ENCODE results near the gene MIPEP. TPM values are rescaled to one million over a fixed set of nuclear protein-coding genes. Genes with fewer than 3 reads are reported as not detected.

Gene MIPEP
- total RNA-seq, 1 experiment from 2014 or later: 25.4 TPM

GRCh38 chr13:23828086-23828485 is 61.1 kb downstream of the MIPEP start:
- CTCF ChIA-PET: no interaction called here
- intact Hi-C loops (cut with micrococcal nuclease; ENCODE audit: unreplicated experiment): no loop called here
- no peaks in the 10 kb centered on the region for H3K9me3 ChIP-seq (ENCODE audit: low read depth, low read length, poor library complexity, severe bottlenecking)
- no peaks in the 10 kb centered on the region for H3K27me3 ChIP-seq (replicated peaks; ENCODE audit: insufficient read depth, low read depth, low read length, poor library complexity)
- H3K4me3 ChIP-seq (ENCODE audit: low read depth, low read length, poor library complexity, severe bottlenecking): no peak overlapping the region
- no peak for DNase-seq (ENCODE audit: low spot score)
- H3K27ac ChIP-seq (ENCODE audit: low read depth, low read length, poor library complexity, severe bottlenecking): no peak overlapping the region
- POLR2A ChIA-PET (ENCODE audit: low non-redundant PET): no interaction called here
- BruUV-seq (replicated peaks): no TSS peak
- no peaks in the 10 kb centered on the region for H3K36me3 ChIP-seq (ENCODE audit: insufficient read depth, low read length, poor library complexity, severe bottlenecking)
- no peaks in the 10 kb centered on the region for H3K4me1 ChIP-seq (ENCODE audit: insufficient read depth, low read length, poor library complexity, severe bottlenecking)
- no peak for TF ChIP-seq CTCF (conservative IDR thresholded peaks at IDR 0.05; ENCODE audit: low read depth, low read length)

- no peak for DNase-seq (ENCODE audit: low spot score)
- Histone ChIP-seq H3K4me1 (ENCODE audit: insufficient read depth, low read length, poor library complexity, severe bottlenecking) (no peaks in the 10 kb centered on the region), H3K36me3 (ENCODE audit: insufficient read depth, low read length, poor library complexity, severe bottlenecking) (no peaks in the 10 kb centered on the region), H3K27me3 (replicated peaks; ENCODE audit: insufficient read depth, low read depth, low read length, poor library complexity) (no peaks in the 10 kb centered on the region), H3K4me3 (ENCODE audit: low read depth, low read length, poor library complexity, severe bottlenecking) (no peak overlapping the region), H3K9me3 (ENCODE audit: low read depth, low read length, poor library complexity, severe bottlenecking) (no peaks in the 10 kb centered on the region), H3K27ac (ENCODE audit: low read depth, low read length, poor library complexity, severe bottlenecking) (no peak overlapping the region)
- no TSS peak for BruUV-seq (replicated peaks)
- POLR2A ChIA-PET (ENCODE audit: low non-redundant PET): no interaction called here
- TF ChIP-seq CTCF (conservative IDR thresholded peaks at IDR 0.05; ENCODE audit: low read depth, low read length) (no peak), EZH2 (IDR thresholded peaks at IDR 0.05; ENCODE audit: borderline replicate concordance, low read depth, low read length, poor library complexity, severe bottlenecking) (no peak)
- intact Hi-C loops (cut with micrococcal nuclease; ENCODE audit: unreplicated experiment): no loop called here
- CTCF ChIA-PET: no interaction called here
Observed at GRCh38 chr13:23825179-23825578, 64.0 kb downstream of the MIPEP start.

DNA sequence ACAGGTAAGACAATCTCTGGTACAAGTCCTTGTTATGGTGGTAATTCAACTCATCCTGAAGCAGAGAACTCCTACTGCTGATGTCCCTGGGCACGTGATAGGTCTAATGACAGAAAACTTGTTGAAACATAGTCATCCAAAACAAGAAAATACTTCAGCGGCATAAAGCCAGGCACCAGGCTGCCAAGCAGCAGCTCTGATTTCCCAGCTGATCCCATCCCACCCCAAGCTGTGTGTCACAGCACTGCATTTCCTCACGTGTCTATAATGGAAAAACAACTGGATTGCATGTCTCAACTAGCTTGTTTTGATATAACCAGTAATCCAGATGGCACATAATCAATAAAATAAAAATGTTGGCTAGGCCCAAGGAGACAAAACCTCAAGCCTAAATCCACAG is 64.8 kb downstream of the MIPEP start:
- H3K4me1 ChIP-seq (ENCODE audit: insufficient read depth, low read length, poor library complexity, severe bottlenecking): no peaks in the 10 kb centered on the region
- TF ChIP-seq EZH2 (IDR thresholded peaks at IDR 0.05; ENCODE audit: borderline replicate concordance, low read depth, low read length, poor library complexity, severe bottlenecking) (no peak), CTCF (conservative IDR thresholded peaks at IDR 0.05; ENCODE audit: low read depth, low read length) (no peak)
- no peaks in the 10 kb centered on the region for H3K9me3 ChIP-seq (ENCODE audit: low read depth, low read length, poor library complexity, severe bottlenecking)
- no peak overlapping the region for H3K4me3 ChIP-seq (ENCODE audit: low read depth, low read length, poor library complexity, severe bottlenecking)
- BruUV-seq (replicated peaks): no TSS peak
- ChIA-PET POLR2A (ENCODE audit: low non-redundant PET) (no interaction called here), CTCF (no interaction called here)
- intact Hi-C loops (cut with micrococcal nuclease; ENCODE audit: unreplicated experiment): no loop called here
- DNase-seq (ENCODE audit: low spot score): no peak
- H3K27me3 ChIP-seq (replicated peaks; ENCODE audit: insufficient read depth, low read depth, low read length, poor library complexity): no peaks in the 10 kb centered on the region
- no peak overlapping the region for H3K27ac ChIP-seq (ENCODE audit: low read depth, low read length, poor library complexity, severe bottlenecking)
- no peaks in the 10 kb centered on the region for H3K36me3 ChIP-seq (ENCODE audit: insufficient read depth, low read length, poor library complexity, severe bottlenecking)
